GM12801 (cell line): ENCODE results near the gene COL1A2.

Source experiments
- CTCF ChIP-seq: IDR thresholded peaks from one replicate; pipeline ENCODE4 v1.5.1; 2011; ENCODE audit warnings: control low read depth; ENCODE audit not compliant: insufficient read length; ENCODE audit errors: extremely low read depth

Gene COL1A2

GRCh38 chr7:94355454-94355853 is 39.2 kb upstream of the COL1A2 start:
- TF ChIP-seq CTCF: no peak

GRCh38 chr7:94357076-94357475 is 37.6 kb upstream of the COL1A2 start:
- no peak for TF ChIP-seq CTCF

GRCh38 chr7:94360926-94361325 is 33.8 kb upstream of the COL1A2 start:
- no peak for TF ChIP-seq CTCF

- no peak for TF ChIP-seq CTCF
Measured at GRCh38 chr7:94362276-94362675, 32.4 kb upstream of the COL1A2 start.

- no peak for TF ChIP-seq CTCF
Measured at GRCh38 chr7:94364816-94365215, 29.9 kb upstream of the COL1A2 start.

- no peak for TF ChIP-seq CTCF
Measured at GRCh38 chr7:94366163-94366562, 28.5 kb upstream of the COL1A2 start.

GRCh38 chr7:94366832-94367231 is 27.9 kb upstream of the COL1A2 start:
- no peak for TF ChIP-seq CTCF

GRCh38 chr7:94367949-94368348 is 26.7 kb upstream of the COL1A2 start:
- no peak for TF ChIP-seq CTCF
